Astrocyte of the cerebellum (primary cell): Measurements from ENCODE around the gene PCSK6.

Experiments used
- DNase-seq: peaks from one replicate; pipeline ENCODE4 v3.0.0-alpha.2; 2011; ENCODE audit warnings: low read depth
- H3K4me3 ChIP-seq: 2 replicates; pipeline ENCODE4 v1.5.1; 2011; ENCODE audit warnings: mild to moderate bottlenecking, low read depth, low read length, moderate library complexity
- CTCF ChIP-seq: IDR thresholded peaks from 2 replicates; pipeline ENCODE4 v1.5.1; 2012; ENCODE audit warnings: low read length, low read depth, moderate library complexity, mild to moderate bottlenecking; ENCODE audit errors: missing control alignments
- in situ Hi-C: cut with HindIII; loops from 2 replicates; pipeline ENCODE4 v1.10.0; 2017; ENCODE audit warnings: low sequenced_read_pairs

The PCSK6 gene

GRCh38 chr15:101369676-101370075, 119.8 kb downstream of the PCSK6 start:
- H3K4me3 ChIP-seq, result no peak overlapping the region
- no peak for DNase-seq
- in situ Hi-C loops, result no loop called here
- TF ChIP-seq CTCF, result no peak

GRCh38 chr15:101368861-101369642, 120.5 kb downstream of the PCSK6 start:
- TF ChIP-seq CTCF, result no peak
- DNase-seq, result no peak
- in situ Hi-C loops, result no loop called here
- no peak overlapping the region for H3K4me3 ChIP-seq

GRCh38 chr15:101368086-101368780, 121.3 kb downstream of the PCSK6 start:
- in situ Hi-C loops, result no loop called here
- no peak for DNase-seq
- TF ChIP-seq CTCF, result no peak
- no peak overlapping the region for H3K4me3 ChIP-seq

- no peak overlapping the region for H3K4me3 ChIP-seq
- in situ Hi-C loops, result no loop called here
- no peak for TF ChIP-seq CTCF
- DNase-seq, result no peak
Measured at GRCh38 chr15:101366853-101367252, 122.7 kb downstream of the PCSK6 start.

- TF ChIP-seq CTCF, result no peak
- DNase-seq, result no peak
- in situ Hi-C loops, result no loop called here
- H3K4me3 ChIP-seq, result no peak overlapping the region
Measured at GRCh38 chr15:101362986-101363566, 126.4 kb downstream of the PCSK6 start.

GRCh38 chr15:101362359-101362758, 127.1 kb downstream of the PCSK6 start:
- in situ Hi-C loops, result no loop called here
- no peak for TF ChIP-seq CTCF
- H3K4me3 ChIP-seq, result no peak overlapping the region
- DNase-seq, result no peak
